Stimulated activated naive CD4-positive, alpha-beta T cell (primary cell): ENCODE results near the gene VAV1.
"Not testable (repeated sequence)": the region's sequence is repeated elsewhere in the genome, so short reads cannot be mapped to it uniquely, and the experiment has no call there.

Experiments
- DNase-seq, 6 experiments: peaks; one replicate each; lab custom pipeline; 2025; lab: John Stamatoyannopoulos, UW

Gene VAV1

GRCh38 chr19:6754653-6755463 is 17.6 kb upstream of the VAV1 start:
- DNase-seq: no peak

GRCh38 chr19:6760606-6761005 is 11.9 kb upstream of the VAV1 start:
- no peak for DNase-seq

- peak in 1 of 6 experiments; percentile 12 for DNase-seq
These were observed 11.3 kb upstream of the VAV1 start for GRCh38 chr19:6761053-6761676.

- not testable (repeated sequence) for DNase-seq
These were observed 10.2 kb upstream of the VAV1 start for GRCh38 chr19:6762253-6762797.

- peak in 5 of 6 experiments; percentile 7 to 41 (median 17) for DNase-seq
These were observed 6.7 kb upstream of the VAV1 start for GRCh38 chr19:6765738-6766356.

- DNase-seq: no peak
These were observed 6.0 kb upstream of the VAV1 start for GRCh38 chr19:6766357-6767080.

GRCh38 chr19:6767081-6767356 is 5.5 kb upstream of the VAV1 start:
- peak in 3 of 6 experiments; percentile 71 to 90 (median 88) for DNase-seq

- peak; percentile 95 to 98 (median 96) for DNase-seq
These were observed 4.9 kb upstream of the VAV1 start, which contains the start of gene SH2D3A for GRCh38 chr19:6767357-6768235. SH2D3A (minus strand) TSS chr19:6767435; CDS start chr19:6763748, 3,687 bp downstream.

- peak in 2 of 6 experiments; percentile 26 to 47 for DNase-seq
These were observed 4.2 kb upstream of the VAV1 start for GRCh38 chr19:6768236-6768785.

- no peak for DNase-seq
These were observed 3.4 kb upstream of the VAV1 start for GRCh38 chr19:6769006-6769619.

- DNase-seq: not testable (repeated sequence)
These were observed 870 bp upstream of the VAV1 start for GRCh38 chr19:6771648-6772027.

- DNase-seq: no peak
These were observed 386 bp downstream of the VAV1 start for GRCh38 chr19:6772866-6773322.

- DNase-seq: peak; percentile 12 to 50 (median 33)
These were observed 919 bp downstream of the VAV1 start for GRCh38 chr19:6773323-6773931.

- DNase-seq: no peak
These were observed 2.6 kb downstream of the VAV1 start for GRCh38 chr19:6774821-6775707.

GRCh38 chr19:6776045-6776444 is 3.5 kb downstream of the VAV1 start:
- not testable (repeated sequence) for DNase-seq

GRCh38 chr19:6776999-6777398 is 4.5 kb downstream of the VAV1 start:
- no peak for DNase-seq

- no peak for DNase-seq
These were observed 4.9 kb downstream of the VAV1 start for GRCh38 chr19:6777434-6777833.

GRCh38 chr19:6778386-6778785 is 5.9 kb downstream of the VAV1 start:
- no peak for DNase-seq

- DNase-seq: no peak
These were observed 6.7 kb downstream of the VAV1 start for GRCh38 chr19:6779206-6779605.
